HepG2 (cell line): Measurements from ENCODE around the gene ZNF75A. TPM values are rescaled to one million over a fixed set of nuclear protein-coding genes. Genes with fewer than 3 reads are reported as not detected.

Experiments
- CBFB ChIP-seq: sonication (generic); formaldehyde crosslinking; IDR thresholded peaks from 2 replicates; pipeline ENCODE4 v1.4.0; 2020; ENCODE audit warnings: missing genetic modification reagents
- CENPT ChIP-seq: sonication (generic); formaldehyde crosslinking; IDR thresholded peaks from 2 replicates; pipeline ENCODE4 v1.8.0; 2022; ENCODE audit warnings: low read depth, mild to moderate bottlenecking, moderate library complexity, missing genetic modification reagents
- CENPX ChIP-seq: sonication (generic); formaldehyde crosslinking; IDR thresholded peaks from 2 replicates; pipeline ENCODE4 v1.9.0; 2021; ENCODE audit warnings: mild to moderate bottlenecking, missing genetic modification reagents, moderate library complexity
- DPF2 ChIP-seq: sonication (generic); formaldehyde crosslinking; IDR thresholded peaks from 2 replicates; pipeline ENCODE4 v1.4.0; 2020; ENCODE audit warnings: mild to moderate bottlenecking, low read depth, missing genetic modification reagents, borderline replicate concordance
- ELF4 ChIP-seq: sonication (generic); formaldehyde crosslinking; IDR thresholded peaks from 2 replicates; pipeline ENCODE4 v1.5.0; 2020; ENCODE audit warnings: missing genetic modification reagents, mild to moderate bottlenecking, moderate library complexity, borderline replicate concordance
- FOXO1 ChIP-seq: sonication (generic); formaldehyde crosslinking; IDR thresholded peaks from 2 replicates; pipeline ENCODE4 v1.4.0; 2020; ENCODE audit warnings: missing genetic modification reagents
- GATAD2A ChIP-seq: IDR thresholded peaks from 2 replicates; pipeline ENCODE4 v1.6.1; 2016
- HOXA7 ChIP-seq: sonication (generic); formaldehyde crosslinking; IDR thresholded peaks from 2 replicates; pipeline ENCODE4 v1.8.1; 2022; ENCODE audit warnings: mild to moderate bottlenecking, missing genetic modification reagents, moderate library complexity
- POGZ ChIP-seq: sonication (generic); formaldehyde crosslinking; IDR thresholded peaks from 2 replicates; pipeline ENCODE4 v1.4.0; 2020; ENCODE audit warnings: mild to moderate bottlenecking, missing genetic modification reagents
- RFXANK ChIP-seq: IDR thresholded peaks from 2 replicates; pipeline ENCODE4 v1.6.1; 2016
- SP5 ChIP-seq: IDR thresholded peaks from 2 replicates; pipeline ENCODE4 v1.6.1; 2016; ENCODE audit warnings: low read depth, borderline replicate concordance
- TBL1XR1 ChIP-seq: fragments of 150-350 bp; IDR thresholded peaks from 2 replicates; pipeline ENCODE4 v1.6.1; 2014; ENCODE audit warnings: borderline replicate concordance, low read length; ENCODE audit not compliant: partially characterized antibody
- TGIF2 ChIP-seq: IDR thresholded peaks from 2 replicates; pipeline ENCODE4 v1.6.1; 2016; ENCODE audit warnings: control low read depth, missing compliant biosample characterization
- ZNF318 ChIP-seq: sonication (generic); formaldehyde crosslinking; IDR thresholded peaks from 2 replicates; pipeline ENCODE4 v1.4.0; 2020; ENCODE audit warnings: mild to moderate bottlenecking, missing genetic modification reagents
- ZNF460 ChIP-seq: sonication (generic); formaldehyde crosslinking; IDR thresholded peaks from 2 replicates; pipeline ENCODE4 v1.5.1; 2020; ENCODE audit warnings: missing genetic modification reagents, mild to moderate bottlenecking, borderline replicate concordance
- ZNF530 ChIP-seq: sonication (generic); formaldehyde crosslinking; IDR thresholded peaks from 2 replicates; pipeline ENCODE4 v1.5.0; 2020; ENCODE audit warnings: low read depth, mild to moderate bottlenecking, missing genetic modification reagents
- ZNF749 ChIP-seq: sonication (generic); formaldehyde crosslinking; IDR thresholded peaks from 2 replicates; pipeline ENCODE4 v1.8.0; 2022; ENCODE audit warnings: mild to moderate bottlenecking, missing genetic modification reagents, moderate library complexity, borderline replicate concordance
- polyA plus RNA-seq, 8 experiments: library from polyadenylated mRNA; depleted of rRNA in 3 of 8; stranded (reverse) in 7 of 8; unstranded in 1 of 8; fragments of >200 nt; fragmentation: Illumina TruSeq in 4 of 8; extraction: Trizol in 4 of 8; gene quantifications; 2 replicates each; pipeline versions ENCODE4 v1.2.1 to v1.2.3, GENCODE V29; 2011 to 2016; ENCODE audit warnings: low read depth in 4 of 8, missing spikeins in 1 of 8, mixed read lengths in 1 of 8; ENCODE audit not compliant: insufficient read depth in 1 of 8
- total RNA-seq, 5 experiments: library from RNA; depleted of rRNA; stranded (reverse); fragments of >200 nt; fragmentation: Illumina TruSeq; extraction: Trizol; gene quantifications; 2 replicates each; pipeline ENCODE4 v1.2.3, GENCODE V29; 2016; ENCODE audit warnings: low read depth in 1 of 5
- TF ChIP-seq, protein P1 (sequence below): IDR thresholded peaks from 2 replicates; pipeline ENCODE4 v1.6.1; 2018; ENCODE audit warnings: missing genetic modification reagents
- TF ChIP-seq, protein P2 (sequence below): sonication (generic); formaldehyde crosslinking; IDR thresholded peaks from 2 replicates; pipeline ENCODE4 v1.8.1; 2023; ENCODE audit warnings: mild to moderate bottlenecking, missing genetic modification reagents
- TF ChIP-seq, protein P3 (sequence below): sonication (generic); formaldehyde crosslinking; IDR thresholded peaks from 2 replicates; pipeline ENCODE4 v1.5.0; 2020; ENCODE audit warnings: missing genetic modification reagents, mild to moderate bottlenecking, borderline replicate concordance

Gene ZNF75A
- total and polyA plus RNA-seq, 2 of the 13 experiments (the other 11 are each of a cell fraction or from before 2014, with no cell fraction given), result 1.4 to 2.1 TPM

- TF ChIP-seq FOXO1 (CRISPR knock-in tag) (no peak), RFXANK (no peak), CENPX (no peak), ZNF749 (CRISPR knock-in tag) (no peak), CENPT (no peak), SP5 (CRISPR knock-in tag) (no peak), CBFB (CRISPR knock-in tag) (no peak), ZNF460 (CRISPR knock-in tag) (no peak), ELF4 (CRISPR knock-in tag) (no peak), ZNF318 (CRISPR knock-in tag) (no peak), DPF2 (CRISPR knock-in tag) (no peak), POGZ (CRISPR knock-in tag) (no peak; the same call in 1 of the 2 replicates), HOXA7 (CRISPR knock-in tag) (no peak), GATAD2A (CRISPR knock-in tag) (no peak; the same call in 1 of the 2 replicates), ZNF530 (CRISPR knock-in tag) (no peak), TGIF2 (no peak), TBL1XR1 (no peak)
- TF ChIP-seq, protein P1, sequence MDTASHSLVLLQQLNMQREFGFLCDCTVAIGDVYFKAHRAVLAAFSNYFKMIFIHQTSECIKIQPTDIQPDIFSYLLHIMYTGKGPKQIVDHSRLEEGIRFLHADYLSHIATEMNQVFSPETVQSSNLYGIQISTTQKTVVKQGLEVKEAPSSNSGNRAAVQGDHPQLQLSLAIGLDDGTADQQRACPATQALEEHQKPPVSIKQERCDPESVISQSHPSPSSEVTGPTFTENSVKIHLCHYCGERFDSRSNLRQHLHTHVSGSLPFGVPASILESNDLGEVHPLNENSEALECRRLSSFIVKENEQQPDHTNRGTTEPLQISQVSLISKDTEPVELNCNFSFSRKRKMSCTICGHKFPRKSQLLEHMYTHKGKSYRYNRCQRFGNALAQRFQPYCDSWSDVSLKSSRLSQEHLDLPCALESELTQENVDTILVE (CRISPR knock-in tag), result peak; percentile 25; the same call in 1 of the 2 replicates
- TF ChIP-seq, protein P2, sequence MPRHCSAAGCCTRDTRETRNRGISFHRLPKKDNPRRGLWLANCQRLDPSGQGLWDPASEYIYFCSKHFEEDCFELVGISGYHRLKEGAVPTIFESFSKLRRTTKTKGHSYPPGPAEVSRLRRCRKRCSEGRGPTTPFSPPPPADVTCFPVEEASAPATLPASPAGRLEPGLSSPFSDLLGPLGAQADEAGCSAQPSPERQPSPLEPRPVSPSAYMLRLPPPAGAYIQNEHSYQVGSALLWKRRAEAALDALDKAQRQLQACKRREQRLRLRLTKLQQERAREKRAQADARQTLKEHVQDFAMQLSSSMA (CRISPR knock-in tag), result no peak
- TF ChIP-seq, protein P3, sequence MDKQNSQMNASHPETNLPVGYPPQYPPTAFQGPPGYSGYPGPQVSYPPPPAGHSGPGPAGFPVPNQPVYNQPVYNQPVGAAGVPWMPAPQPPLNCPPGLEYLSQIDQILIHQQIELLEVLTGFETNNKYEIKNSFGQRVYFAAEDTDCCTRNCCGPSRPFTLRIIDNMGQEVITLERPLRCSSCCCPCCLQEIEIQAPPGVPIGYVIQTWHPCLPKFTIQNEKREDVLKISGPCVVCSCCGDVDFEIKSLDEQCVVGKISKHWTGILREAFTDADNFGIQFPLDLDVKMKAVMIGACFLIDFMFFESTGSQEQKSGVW (CRISPR knock-in tag), result no peak
Observed at GRCh38 chr16:3364774-3365427, 59.6 kb downstream of the ZNF75A start (continued).
